NCI-H82 treated with DMSO at 0.1 percent for 48 hours (cell line): Measurements from ENCODE around the gene ATL1.
A peak's percentile ranks its signal among the peaks of the same experiment; 100 is the strongest.
"Not testable (repeated sequence)": the region's sequence is repeated elsewhere in the genome, so short reads cannot be mapped to it uniquely, and the experiment has no call there.

Experiments used
- DNase-seq: peaks from one replicate; lab custom pipeline; 2025; ENCODE audit not compliant: unreplicated experiment; lab: John Stamatoyannopoulos, UW

ATL1 gene

DNA sequence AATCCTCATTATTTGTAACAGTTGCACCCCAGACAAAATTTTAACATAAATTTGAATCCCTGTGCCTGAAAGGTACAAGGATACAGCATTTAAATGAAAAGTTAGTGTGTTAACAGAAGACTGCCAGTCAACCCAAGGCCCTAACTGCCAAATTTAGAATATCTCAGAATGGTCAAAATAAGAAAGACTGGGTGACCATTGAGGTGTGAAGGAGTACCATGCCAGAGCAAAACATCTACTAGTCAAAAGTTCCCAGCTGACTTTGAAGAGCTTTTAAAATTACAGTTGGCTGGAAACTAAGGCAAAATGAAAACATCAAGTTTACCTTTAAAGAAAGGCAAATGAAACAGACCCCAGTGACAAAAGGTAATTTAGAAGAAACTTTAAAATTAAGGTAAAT, 89.7 kb downstream of the ATL1 start:
- DNase-seq = no peak

DNA sequence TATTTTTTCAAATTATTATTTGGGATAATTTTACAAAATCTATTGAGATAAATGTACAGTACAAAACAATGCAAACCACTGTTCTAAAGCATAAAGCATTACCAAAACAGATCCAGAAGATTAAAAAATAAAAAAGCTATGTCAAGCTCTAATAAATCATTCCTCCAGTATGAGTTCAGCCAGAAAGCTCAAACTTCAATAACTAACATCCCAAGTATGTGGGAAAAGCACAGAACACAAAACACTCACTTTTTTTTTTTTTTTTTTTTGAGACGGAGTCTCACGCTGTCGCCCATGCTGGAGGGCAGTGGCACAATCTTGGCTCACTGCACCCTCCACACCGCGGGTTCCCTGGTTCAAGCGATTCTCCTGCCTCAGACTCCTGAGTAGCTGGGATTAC, 96.8 kb downstream of the ATL1 start:
- no peak for DNase-seq

GRCh38 chr14:50657753-50658152, 97.8 kb downstream of the ATL1 start:
- DNase-seq = no peak

DNA sequence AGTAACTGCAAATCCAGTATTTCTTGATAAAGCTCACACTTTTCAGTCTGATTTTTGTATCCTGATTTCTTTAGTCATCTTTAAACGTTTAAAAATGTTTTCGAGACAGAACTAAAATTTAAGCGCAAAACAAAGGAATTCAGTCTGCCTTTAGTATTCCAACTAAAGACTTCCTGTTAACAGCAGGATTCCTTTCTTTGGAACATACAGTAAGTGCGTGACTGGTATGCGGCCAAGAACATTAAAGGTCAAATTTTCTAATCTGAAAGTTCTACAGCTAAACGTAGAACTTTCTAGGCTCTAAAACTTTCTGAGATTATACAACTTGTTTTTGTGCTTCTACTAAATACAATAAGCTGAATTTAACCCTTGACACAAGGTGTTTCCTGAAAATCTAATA, 98.3 kb downstream of the ATL1 start:
- no peak for DNase-seq

GRCh38 chr14:50659327-50659974, 99.5 kb downstream of the ATL1 start:
- DNase-seq = no peak

- not testable (repeated sequence) for DNase-seq
These were observed 104.6 kb downstream of the ATL1 start for GRCh38 chr14:50664579-50664978.

DNA sequence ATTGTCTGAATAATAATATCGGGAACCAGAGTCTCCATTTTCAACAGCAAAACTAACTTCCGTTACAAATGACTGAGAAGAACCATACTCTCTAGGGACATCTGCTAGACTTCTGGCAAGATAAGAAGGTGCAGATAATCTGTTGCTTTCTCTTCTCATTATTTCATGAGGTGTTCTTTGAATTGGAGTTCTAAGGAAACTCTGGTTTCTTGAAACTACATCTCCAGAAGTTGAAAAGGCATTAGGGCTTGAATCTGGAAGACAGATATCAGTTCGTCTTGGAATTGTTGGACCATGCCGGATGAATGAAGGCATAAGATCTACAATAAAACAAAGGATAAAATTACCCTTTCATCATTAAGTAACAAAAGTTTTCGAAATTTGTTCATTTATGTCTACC, 105.4 kb downstream of the ATL1 start:
- DNase-seq = not testable (repeated sequence)

- DNase-seq = peak; percentile 4
These were observed 107.1 kb downstream of the ATL1 start for GRCh38 chr14:50666772-50667683.

DNA sequence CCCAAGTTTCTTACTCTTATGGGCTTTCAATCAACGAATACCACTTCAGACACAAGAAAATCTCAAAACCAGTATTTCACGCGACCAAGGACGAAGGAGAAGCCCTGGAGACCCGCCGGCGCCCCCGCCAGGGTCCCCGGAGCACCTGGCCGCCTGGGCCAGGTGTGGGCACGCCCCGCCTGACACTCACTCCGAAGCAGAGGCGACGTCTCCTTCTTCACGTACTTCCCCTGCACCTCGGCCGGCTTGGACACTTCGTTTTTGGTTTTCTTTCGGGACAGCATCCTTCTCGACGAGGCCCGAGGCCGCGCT, 107.7 kb downstream of the ATL1 start:
- no peak for DNase-seq

GRCh38 chr14:50667996-50668825, 108.3 kb downstream of the ATL1 start, which contains the start of gene SAV1:
Gene SAV1 (minus strand): TSS chr14:50668306. CDS start chr14:50667967, 339 bp downstream.
- peak; percentile 52 for DNase-seq

- DNase-seq = no peak
These were observed 108.8 kb downstream of the ATL1 start for GRCh38 chr14:50668826-50669143.

DNA sequence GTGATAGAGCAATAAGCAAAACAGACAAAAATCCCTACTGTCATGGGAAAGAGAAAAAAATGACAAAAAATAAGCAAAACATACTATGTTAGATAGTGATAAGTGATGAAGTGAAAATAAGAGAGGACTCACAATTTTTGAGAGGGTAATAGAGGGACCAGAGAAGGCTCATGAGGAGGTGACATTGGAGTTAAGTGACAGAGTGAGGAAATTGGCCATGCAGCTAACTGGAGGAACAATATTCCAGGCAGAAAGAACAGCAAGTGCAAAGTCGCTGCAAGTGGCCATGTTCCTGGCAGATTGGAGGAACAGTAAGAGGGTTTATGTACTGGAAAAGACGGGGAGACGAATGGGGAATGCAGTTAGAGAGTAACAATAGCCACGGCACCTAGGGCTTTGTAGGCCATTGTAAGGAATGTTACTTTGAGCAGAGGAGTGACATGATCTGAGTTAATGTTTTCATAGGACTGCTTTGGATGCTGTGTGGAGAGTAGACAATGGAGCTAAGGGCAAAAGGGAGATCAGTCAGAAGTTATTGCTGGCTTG, 109.6 kb downstream of the ATL1 start:
- DNase-seq = no peak

DNA sequence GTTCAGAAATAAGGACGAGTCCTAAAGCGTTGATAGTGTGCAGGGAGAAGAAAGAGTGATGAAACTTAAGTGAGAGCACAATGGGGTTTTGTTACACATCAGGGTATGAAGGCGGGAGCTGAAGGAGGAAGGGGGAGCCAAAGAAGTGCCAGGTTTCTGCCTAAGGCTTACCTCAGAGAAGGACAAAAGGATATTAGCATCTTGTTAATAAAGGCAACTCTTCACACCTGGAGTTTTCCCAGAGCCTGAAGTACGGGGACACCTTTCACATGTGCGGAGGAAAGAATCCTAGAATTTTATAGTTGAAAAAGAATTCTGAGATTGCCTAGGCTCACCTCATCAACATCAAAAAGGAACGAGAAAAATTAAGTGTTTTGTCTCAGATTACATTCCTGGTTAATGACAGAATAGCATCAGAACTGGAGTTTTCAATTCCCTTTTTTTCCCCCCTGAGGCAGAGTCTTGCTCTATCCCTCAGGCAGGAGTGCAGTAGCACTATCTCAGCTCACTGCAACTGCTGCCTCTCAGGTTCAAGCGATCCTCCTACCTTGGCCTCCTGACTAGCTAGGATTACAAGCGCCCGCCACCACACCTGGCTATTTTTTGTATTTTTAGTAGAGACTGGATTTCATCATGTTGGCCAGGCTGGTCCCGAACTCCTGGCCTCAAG, 110.4 kb downstream of the ATL1 start:
- no peak for DNase-seq

DNA sequence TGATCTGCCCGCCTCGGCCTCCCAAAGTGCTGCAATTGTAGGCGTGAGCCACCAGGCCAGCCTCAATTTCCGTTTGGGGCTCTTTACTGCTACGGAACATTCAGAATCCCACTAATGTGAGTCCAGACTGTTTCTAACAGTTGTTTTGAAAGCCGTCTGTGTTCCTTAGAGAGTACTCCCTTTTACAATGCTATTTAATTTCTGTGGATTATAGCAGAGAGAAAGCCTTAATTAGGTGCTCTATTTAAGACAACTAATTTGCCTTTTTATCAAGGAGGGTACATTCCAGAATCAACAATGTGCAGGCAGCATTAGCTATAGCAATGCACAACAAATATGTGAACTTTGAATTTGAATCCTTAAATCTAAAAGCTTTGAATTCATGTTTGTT, 110.9 kb downstream of the ATL1 start:
- DNase-seq = no peak

DNA sequence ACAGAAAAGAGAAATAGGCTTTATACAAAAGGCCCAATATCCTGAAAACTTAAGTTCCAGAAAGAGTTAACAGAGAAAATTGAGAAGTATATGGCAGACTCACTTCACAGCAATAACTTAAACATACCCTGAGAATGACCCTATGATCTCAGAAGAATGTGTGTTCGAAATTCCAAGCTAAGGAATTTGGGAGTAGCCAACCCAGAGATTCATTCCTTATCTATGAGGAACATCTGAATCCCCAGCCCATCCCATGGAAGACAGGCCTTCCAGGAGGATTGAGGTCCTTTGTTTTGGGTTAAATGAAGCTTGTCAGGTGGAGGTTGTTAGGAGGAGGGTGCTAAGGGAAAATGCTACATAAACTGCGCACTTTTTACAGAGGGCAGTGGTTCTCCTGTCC, 115.7 kb downstream of the ATL1 start:
- DNase-seq = no peak

DNA sequence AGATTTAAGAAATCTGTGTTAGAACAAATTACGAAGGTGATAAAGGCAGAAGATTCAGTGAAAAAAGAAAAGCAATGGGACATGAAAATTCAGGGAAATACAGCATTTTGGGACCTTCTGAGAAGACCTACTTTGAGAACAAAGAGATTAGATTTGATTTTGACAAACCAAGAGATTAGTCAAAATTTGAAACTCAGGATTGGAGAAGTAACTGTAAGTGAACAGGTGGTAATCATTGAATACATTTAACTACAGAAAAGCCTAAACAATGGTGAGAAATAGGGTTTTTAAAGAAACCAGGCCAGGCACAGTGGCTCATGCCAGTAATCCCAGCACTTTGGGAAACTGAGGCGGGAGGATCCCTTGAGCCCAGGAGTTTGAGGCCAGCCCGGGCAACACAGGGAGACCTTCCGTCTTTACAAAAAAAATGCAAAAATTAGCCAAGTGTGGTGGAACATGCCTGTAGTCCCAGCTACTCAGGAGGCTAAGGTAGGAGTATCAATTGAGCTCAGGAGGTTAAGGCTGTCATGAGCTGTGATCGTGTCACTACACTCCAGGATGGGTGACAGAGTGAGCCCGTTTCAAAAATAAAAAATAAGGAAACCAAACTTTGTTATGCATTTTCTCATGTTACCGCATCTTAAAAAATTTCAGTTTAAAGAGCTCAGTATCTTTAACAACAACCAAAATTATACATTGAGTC, 117.0 kb downstream of the ATL1 start:
- no peak for DNase-seq

DNA sequence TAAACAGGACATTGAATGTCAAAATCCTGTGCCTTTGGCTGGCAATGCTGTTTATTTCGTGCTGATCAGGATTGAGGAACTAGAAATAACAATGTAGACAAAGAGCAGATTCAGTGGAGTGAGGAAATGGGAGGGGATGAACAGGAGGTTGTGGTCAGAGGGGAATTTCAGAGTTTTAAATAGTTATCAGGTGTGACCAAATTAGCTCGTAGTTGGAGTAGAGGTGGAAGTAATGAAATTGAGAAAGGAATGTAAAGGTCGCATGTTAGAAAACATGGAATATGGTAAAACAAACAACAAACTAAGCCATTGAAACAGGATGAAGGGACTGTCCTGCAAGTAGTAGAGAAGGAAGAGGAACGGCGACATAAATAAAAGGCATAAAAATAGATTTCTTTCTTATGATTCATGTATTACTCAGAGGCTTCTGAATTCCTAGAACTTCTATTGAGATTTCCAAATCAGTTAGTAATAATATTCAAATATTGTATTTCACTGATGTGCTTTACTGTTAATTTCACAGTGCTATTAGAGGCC, 117.7 kb downstream of the ATL1 start:
- no peak for DNase-seq

- no peak for DNase-seq
These were observed 118.2 kb downstream of the ATL1 start for GRCh38 chr14:50678163-50678562.

- DNase-seq = no peak
These were observed 119.7 kb downstream of the ATL1 start for GRCh38 chr14:50679674-50680073.
